HEK293 (cell line): ENCODE results near the gene ADRM1.

ENCODE experiments used
- ZNF416 ChIP-seq: fragments of 450-650 bp; formaldehyde crosslinking; IDR thresholded peaks from 2 replicates; pipeline ENCODE4 v1.5.1; 2016; ENCODE audit warnings: missing biosample characterization, missing genetic modification characterization
- ZNF785 ChIP-seq: fragments of 450-650 bp; formaldehyde crosslinking; IDR thresholded peaks from 2 replicates; pipeline ENCODE4 v1.5.1; 2016; ENCODE audit warnings: missing biosample characterization, missing genetic modification characterization
- TF ChIP-seq, protein P1 (sequence below): fragments of 450-650 bp; formaldehyde crosslinking; IDR thresholded peaks from 2 replicates; pipeline ENCODE4 v1.5.1; 2016; ENCODE audit warnings: missing biosample characterization, missing genetic modification characterization
- TF ChIP-seq, protein P2 (sequence below): fragments of 450-650 bp; formaldehyde crosslinking; IDR thresholded peaks from 2 replicates; pipeline ENCODE4 v1.5.1; 2016; ENCODE audit warnings: missing biosample characterization, missing genetic modification characterization

DNA sequence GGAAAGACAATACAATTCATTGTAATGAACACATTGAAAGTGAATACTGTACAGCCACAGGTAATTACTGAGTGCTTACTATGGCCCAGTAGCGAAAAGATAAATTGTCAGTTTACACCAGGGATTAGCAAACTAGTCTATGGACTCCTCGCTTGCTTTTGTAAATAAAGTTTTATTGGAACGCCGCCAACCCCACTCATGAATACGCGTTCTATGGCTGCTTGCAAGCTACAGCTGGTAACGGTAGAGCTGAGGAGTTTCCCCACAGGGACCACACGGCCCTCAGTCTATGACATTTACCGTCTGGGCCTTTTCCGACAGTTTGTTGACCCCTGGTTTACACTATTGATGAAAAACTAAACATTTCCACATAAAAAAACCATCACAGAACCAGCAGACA is 40.1 kb downstream of the ADRM1 start:
- no peak for TF ChIP-seq ZNF416 (tag by site-specific recombination)
- no peak for TF ChIP-seq ZNF785 (tag by site-specific recombination)
- TF ChIP-seq, protein P1, sequence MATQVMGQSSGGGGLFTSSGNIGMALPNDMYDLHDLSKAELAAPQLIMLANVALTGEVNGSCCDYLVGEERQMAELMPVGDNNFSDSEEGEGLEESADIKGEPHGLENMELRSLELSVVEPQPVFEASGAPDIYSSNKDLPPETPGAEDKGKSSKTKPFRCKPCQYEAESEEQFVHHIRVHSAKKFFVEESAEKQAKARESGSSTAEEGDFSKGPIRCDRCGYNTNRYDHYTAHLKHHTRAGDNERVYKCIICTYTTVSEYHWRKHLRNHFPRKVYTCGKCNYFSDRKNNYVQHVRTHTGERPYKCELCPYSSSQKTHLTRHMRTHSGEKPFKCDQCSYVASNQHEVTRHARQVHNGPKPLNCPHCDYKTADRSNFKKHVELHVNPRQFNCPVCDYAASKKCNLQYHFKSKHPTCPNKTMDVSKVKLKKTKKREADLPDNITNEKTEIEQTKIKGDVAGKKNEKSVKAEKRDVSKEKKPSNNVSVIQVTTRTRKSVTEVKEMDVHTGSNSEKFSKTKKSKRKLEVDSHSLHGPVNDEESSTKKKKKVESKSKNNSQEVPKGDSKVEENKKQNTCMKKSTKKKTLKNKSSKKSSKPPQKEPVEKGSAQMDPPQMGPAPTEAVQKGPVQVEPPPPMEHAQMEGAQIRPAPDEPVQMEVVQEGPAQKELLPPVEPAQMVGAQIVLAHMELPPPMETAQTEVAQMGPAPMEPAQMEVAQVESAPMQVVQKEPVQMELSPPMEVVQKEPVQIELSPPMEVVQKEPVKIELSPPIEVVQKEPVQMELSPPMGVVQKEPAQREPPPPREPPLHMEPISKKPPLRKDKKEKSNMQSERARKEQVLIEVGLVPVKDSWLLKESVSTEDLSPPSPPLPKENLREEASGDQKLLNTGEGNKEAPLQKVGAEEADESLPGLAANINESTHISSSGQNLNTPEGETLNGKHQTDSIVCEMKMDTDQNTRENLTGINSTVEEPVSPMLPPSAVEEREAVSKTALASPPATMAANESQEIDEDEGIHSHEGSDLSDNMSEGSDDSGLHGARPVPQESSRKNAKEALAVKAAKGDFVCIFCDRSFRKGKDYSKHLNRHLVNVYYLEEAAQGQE (tag by site-specific recombination): no peak
- TF ChIP-seq, protein P2, sequence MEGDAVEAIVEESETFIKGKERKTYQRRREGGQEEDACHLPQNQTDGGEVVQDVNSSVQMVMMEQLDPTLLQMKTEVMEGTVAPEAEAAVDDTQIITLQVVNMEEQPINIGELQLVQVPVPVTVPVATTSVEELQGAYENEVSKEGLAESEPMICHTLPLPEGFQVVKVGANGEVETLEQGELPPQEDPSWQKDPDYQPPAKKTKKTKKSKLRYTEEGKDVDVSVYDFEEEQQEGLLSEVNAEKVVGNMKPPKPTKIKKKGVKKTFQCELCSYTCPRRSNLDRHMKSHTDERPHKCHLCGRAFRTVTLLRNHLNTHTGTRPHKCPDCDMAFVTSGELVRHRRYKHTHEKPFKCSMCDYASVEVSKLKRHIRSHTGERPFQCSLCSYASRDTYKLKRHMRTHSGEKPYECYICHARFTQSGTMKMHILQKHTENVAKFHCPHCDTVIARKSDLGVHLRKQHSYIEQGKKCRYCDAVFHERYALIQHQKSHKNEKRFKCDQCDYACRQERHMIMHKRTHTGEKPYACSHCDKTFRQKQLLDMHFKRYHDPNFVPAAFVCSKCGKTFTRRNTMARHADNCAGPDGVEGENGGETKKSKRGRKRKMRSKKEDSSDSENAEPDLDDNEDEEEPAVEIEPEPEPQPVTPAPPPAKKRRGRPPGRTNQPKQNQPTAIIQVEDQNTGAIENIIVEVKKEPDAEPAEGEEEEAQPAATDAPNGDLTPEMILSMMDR (tag by site-specific recombination): no peak
